Astrocyte (in vitro differentiated cells and primary cell): ENCODE results near the gene KCNC1. TPM values are rescaled to one million over a fixed set of nuclear protein-coding genes. Genes with fewer than 3 reads are reported as not detected.

Experiments
- DNase-seq: peaks from one replicate; pipeline ENCODE4 v3.0.0-alpha.2; 2010; ENCODE audit warnings: low read depth
- FAIRE-seq: peaks from 2 replicates; lab custom pipeline; 2011; peaks lifted over from hg19 to GRCh38; lab: Jason Lieb, UNC
- H2AFZ ChIP-seq: 2 replicates; pipeline ENCODE4 v1.6.0; 2012; ENCODE audit warnings: low read depth, low read length, inconsistent platforms
- H3K27ac ChIP-seq: 2 replicates; pipeline ENCODE4 v1.5.1; 2011; ENCODE audit warnings: low read depth, low read length, inconsistent platforms
- H3K27me3 ChIP-seq: 2 replicates; pipeline ENCODE4 v1.6.0; 2011; ENCODE audit warnings: low read length, inconsistent platforms; ENCODE audit not compliant: insufficient read depth
- H3K36me3 ChIP-seq: 2 replicates; pipeline ENCODE4 v1.5.1; 2011; ENCODE audit warnings: low read length, inconsistent platforms; ENCODE audit not compliant: insufficient read depth
- H3K4me1 ChIP-seq: 2 replicates; pipeline ENCODE4 v1.5.1; 2011; ENCODE audit warnings: low read length, inconsistent platforms; ENCODE audit not compliant: insufficient read depth
- H3K4me2 ChIP-seq: 2 replicates; pipeline ENCODE4 v1.6.0; 2012; ENCODE audit warnings: low read length, inconsistent platforms
- H3K4me3 ChIP-seq: 2 replicates; pipeline ENCODE4 v1.5.1; 2011; ENCODE audit warnings: low read depth, mild to moderate bottlenecking, low read length, inconsistent platforms; ENCODE audit not compliant: insufficient read depth
- H3K79me2 ChIP-seq: 2 replicates; pipeline ENCODE4 v1.6.0; 2012; ENCODE audit warnings: mild to moderate bottlenecking, low read length, inconsistent platforms; ENCODE audit not compliant: insufficient read depth
- H3K9ac ChIP-seq: 2 replicates; pipeline ENCODE4 v1.6.0; 2012; ENCODE audit warnings: mild to moderate bottlenecking, low read length, inconsistent platforms
- H3K9me3 ChIP-seq: 2 replicates; pipeline ENCODE4 v1.5.1; 2012; ENCODE audit warnings: low read depth, mild to moderate bottlenecking, low read length, inconsistent platforms; ENCODE audit not compliant: insufficient read depth
- H4K20me1 ChIP-seq: 2 replicates; pipeline ENCODE4 v1.6.0; 2012; ENCODE audit warnings: low read length, inconsistent platforms; ENCODE audit not compliant: insufficient read depth
- H3K27ac Mint-ChIP-seq: one replicate; pipeline ENCODE4 v1.8.0; 2021; ENCODE audit warnings: mild to moderate bottlenecking, mixed read lengths; ENCODE audit not compliant: unreplicated experiment
- H3K27me3 Mint-ChIP-seq: one replicate; pipeline ENCODE4 v1.8.0; 2021; ENCODE audit warnings: low read depth, mixed read lengths; ENCODE audit not compliant: unreplicated experiment
- H3K36me3 Mint-ChIP-seq: one replicate; pipeline ENCODE4 v1.8.0; 2021; ENCODE audit warnings: low read depth, mixed read lengths; ENCODE audit not compliant: unreplicated experiment
- H3K4me1 Mint-ChIP-seq: one replicate; pipeline ENCODE4 v1.8.0; 2021; ENCODE audit warnings: low read depth, mixed read lengths; ENCODE audit not compliant: unreplicated experiment
- H3K4me3 Mint-ChIP-seq: one replicate; pipeline ENCODE4 v1.8.0; 2021; ENCODE audit warnings: mild to moderate bottlenecking, moderate library complexity, mixed read lengths; ENCODE audit not compliant: unreplicated experiment
- H3K9me3 Mint-ChIP-seq: one replicate; pipeline ENCODE4 v1.8.0; 2021; ENCODE audit warnings: mild to moderate bottlenecking, mixed read lengths; ENCODE audit not compliant: unreplicated experiment
- EZH2 ChIP-seq: IDR thresholded peaks from 2 replicates; pipeline ENCODE4 v1.6.1; 2012; ENCODE audit warnings: mild to moderate bottlenecking, low read length, inconsistent platforms; ENCODE audit not compliant: insufficient read depth
- total RNA-seq: library from RNA; stranded (reverse); gene quantifications from 2 replicates; pipeline ENCODE4 v1.2.1, GENCODE V29; 2021
- TF ChIP-seq, protein P1 (sequence below): IDR thresholded peaks from 2 replicates; pipeline ENCODE4 v1.5.1; 2011; ENCODE audit warnings: low read depth, mild to moderate bottlenecking, inconsistent platforms, low read length, moderate library complexity; ENCODE audit not compliant: insufficient read depth

Gene KCNC1
- total RNA-seq, 1 donor from 2014 or later: 0.05 TPM

DNA sequence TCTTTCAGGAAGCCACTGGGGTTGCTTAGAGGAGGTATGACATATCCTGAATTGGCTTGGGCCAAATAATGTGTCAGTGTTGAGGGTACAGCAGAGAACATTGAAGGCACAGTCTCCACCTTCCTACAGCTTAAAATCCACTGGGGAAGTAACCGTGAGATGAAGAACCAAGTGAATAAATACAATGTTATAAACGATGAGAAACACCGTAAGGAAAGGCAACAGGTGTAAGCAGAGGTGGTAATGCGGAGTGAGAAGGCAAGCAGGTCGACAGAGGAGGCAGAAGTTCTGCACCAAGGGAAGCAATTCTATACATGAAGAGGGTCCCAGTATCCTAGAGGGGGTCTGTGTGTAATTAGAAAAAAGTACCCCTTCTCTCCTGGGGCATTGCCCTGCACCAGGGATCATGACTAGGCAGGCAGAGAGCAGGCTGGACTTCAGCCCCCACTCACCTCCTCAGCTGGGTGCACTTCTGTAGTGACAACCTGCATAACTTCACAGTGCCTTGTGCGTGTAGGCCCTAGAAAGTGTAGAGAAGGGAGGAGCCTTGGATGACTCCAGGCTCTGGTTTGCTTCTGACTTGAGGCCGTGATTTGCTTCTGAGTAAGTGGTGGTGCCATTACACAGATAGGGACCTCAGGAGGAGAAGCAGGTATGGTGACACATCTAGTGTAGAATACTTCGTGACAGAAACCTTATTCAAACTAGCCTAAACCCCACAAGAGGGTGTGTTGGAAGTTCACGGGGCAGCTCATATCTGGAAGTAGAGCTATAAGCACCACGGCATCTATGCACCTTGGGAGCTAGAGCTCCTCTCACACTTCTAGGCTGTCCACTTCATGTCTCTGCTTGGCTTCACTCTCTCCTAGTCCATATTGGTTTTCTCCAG, 10.3 kb upstream of the KCNC1 start:
- H3K27ac ChIP-seq: no peak overlapping the region
- DNase-seq (no peak), FAIRE-seq (no peak)
- H3K27ac Mint-ChIP-seq: no peak overlapping the region
- H3K9me3 Mint-ChIP-seq: no peaks in the 10 kb centered on the region
- H3K36me3 Mint-ChIP-seq: no peaks in the 10 kb centered on the region
- TF ChIP-seq, protein P1, sequence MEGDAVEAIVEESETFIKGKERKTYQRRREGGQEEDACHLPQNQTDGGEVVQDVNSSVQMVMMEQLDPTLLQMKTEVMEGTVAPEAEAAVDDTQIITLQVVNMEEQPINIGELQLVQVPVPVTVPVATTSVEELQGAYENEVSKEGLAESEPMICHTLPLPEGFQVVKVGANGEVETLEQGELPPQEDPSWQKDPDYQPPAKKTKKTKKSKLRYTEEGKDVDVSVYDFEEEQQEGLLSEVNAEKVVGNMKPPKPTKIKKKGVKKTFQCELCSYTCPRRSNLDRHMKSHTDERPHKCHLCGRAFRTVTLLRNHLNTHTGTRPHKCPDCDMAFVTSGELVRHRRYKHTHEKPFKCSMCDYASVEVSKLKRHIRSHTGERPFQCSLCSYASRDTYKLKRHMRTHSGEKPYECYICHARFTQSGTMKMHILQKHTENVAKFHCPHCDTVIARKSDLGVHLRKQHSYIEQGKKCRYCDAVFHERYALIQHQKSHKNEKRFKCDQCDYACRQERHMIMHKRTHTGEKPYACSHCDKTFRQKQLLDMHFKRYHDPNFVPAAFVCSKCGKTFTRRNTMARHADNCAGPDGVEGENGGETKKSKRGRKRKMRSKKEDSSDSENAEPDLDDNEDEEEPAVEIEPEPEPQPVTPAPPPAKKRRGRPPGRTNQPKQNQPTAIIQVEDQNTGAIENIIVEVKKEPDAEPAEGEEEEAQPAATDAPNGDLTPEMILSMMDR: no peak
- no peak for TF ChIP-seq EZH2
- no peak overlapping the region for H3K4me3 ChIP-seq
- H4K20me1 ChIP-seq: peaks cover 5% of the 10 kb centered on the region
- H3K4me1 Mint-ChIP-seq: no peaks in the 10 kb centered on the region
- peaks cover 66% of the 10 kb centered on the region for H3K27me3 ChIP-seq
- H3K9me3 ChIP-seq: no peaks in the 10 kb centered on the region
- H2AFZ ChIP-seq: no peak overlapping the region
- no peaks in the 10 kb centered on the region for H3K79me2 ChIP-seq
- H3K27me3 Mint-ChIP-seq: peaks cover 73% of the 10 kb centered on the region
- no peaks in the 10 kb centered on the region for H3K36me3 ChIP-seq
- H3K4me1 ChIP-seq: no peaks in the 10 kb centered on the region
- H3K4me3 Mint-ChIP-seq: no peak overlapping the region
- no peak overlapping the region for H3K9ac ChIP-seq
- H3K4me2 ChIP-seq: no peak overlapping the region

DNA sequence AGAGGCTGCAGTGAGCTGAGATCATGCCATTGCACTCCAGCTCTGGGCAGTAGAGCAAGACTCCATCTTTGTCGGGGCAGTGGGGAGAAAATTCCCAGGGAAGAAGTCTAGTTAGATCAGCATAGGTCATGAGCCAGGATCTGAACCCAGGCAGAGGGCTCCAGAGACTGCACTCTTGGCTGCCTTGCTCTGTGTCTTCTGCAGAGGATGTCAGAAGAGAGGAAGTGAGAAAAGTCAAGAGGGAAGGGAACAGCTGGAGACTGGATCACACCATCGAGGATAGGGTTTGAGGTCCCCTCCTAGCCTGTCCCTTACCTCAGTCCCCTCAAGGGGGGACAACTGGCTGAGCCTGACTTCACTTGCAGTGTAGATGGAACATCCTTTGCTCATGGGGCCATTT, 9.4 kb upstream of the KCNC1 start:
- DNase-seq: no peak
- Histone ChIP-seq H3K4me1 (no peaks in the 10 kb centered on the region), H3K4me3 (no peak overlapping the region), H2AFZ (no peak overlapping the region), H3K27ac (no peak overlapping the region), H3K79me2 (no peaks in the 10 kb centered on the region), H3K9ac (no peak overlapping the region), H4K20me1 (peaks cover 5% of the 10 kb centered on the region), H3K36me3 (no peaks in the 10 kb centered on the region), H3K27me3 (peaks cover 59% of the 10 kb centered on the region), H3K9me3 (no peaks in the 10 kb centered on the region), H3K4me2 (no peak overlapping the region)
- no peak for FAIRE-seq
- Mint-ChIP-seq H3K36me3 (no peaks in the 10 kb centered on the region), H3K27me3 (peaks cover 77% of the 10 kb centered on the region), H3K27ac (no peak overlapping the region), H3K9me3 (no peaks in the 10 kb centered on the region), H3K4me1 (no peaks in the 10 kb centered on the region), H3K4me3 (no peak overlapping the region)
- no peak for TF ChIP-seq EZH2
- TF ChIP-seq, protein P1: no peak

DNA sequence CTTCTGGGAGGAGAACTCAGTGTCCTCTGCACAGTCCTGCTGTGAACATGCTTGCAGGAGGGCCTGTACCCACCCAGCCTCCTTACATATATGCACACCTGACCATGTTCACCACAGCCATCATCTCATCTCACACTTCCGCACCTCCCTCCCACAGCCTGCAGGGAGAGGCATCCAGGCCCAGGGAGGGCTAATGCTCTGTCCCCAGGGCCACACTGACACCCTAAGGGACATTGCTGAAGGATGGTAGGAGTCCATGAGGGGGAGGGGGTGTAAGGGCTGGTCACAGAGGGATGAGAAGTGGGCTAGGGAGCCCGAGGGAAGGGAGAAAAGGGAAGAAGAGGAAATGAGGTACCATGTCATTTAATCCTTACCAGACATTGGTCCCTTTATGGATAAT, 4.4 kb upstream of the KCNC1 start:
- Mint-ChIP-seq H3K27me3 (peaks cover 64% of the 10 kb centered on the region), H3K4me1 (no peaks in the 10 kb centered on the region), H3K27ac (no peak overlapping the region), H3K9me3 (no peaks in the 10 kb centered on the region), H3K4me3 (no peak overlapping the region), H3K36me3 (peaks cover 2% of the 10 kb centered on the region)
- Histone ChIP-seq H3K4me1 (no peaks in the 10 kb centered on the region), H4K20me1 (peaks cover 8% of the 10 kb centered on the region), H3K4me2 (no peak overlapping the region), H3K79me2 (no peaks in the 10 kb centered on the region), H2AFZ (no peak overlapping the region), H3K27me3 (peaks cover 27% of the 10 kb centered on the region), H3K9me3 (no peaks in the 10 kb centered on the region), H3K27ac (no peak overlapping the region), H3K4me3 (no peak overlapping the region), H3K36me3 (no peaks in the 10 kb centered on the region), H3K9ac (no peak overlapping the region)
- no peak for DNase-seq
- no peak for FAIRE-seq
- TF ChIP-seq, protein P1: no peak
- no peak for TF ChIP-seq EZH2
